CD14-positive monocyte (primary cell): ENCODE measurements around the gene TRDN. TPM values are rescaled to one million over a fixed set of nuclear protein-coding genes. Genes with fewer than 3 reads are reported as not detected.

Experiments used
- DNase-seq, 3 donors: peaks; one replicate each; pipeline ENCODE4 v3.0.0-alpha.2; 2011 to 2022
- H2AFZ ChIP-seq: 2 replicates; pipeline ENCODE4 v1.6.0; 2012; ENCODE audit warnings: mild to moderate bottlenecking, low read depth, low read length, inconsistent platforms; ENCODE audit not compliant: insufficient read depth, poor library complexity, severe bottlenecking
- H3K27ac ChIP-seq, 2 donors: 1 replicate in 1 of 2; 2 replicates in 1 of 2; pipeline ENCODE4 v1.5.1; 2012 to 2013; ENCODE audit warnings: low read length in 2 of 2, control low read depth in 1 of 2, inconsistent platforms in 1 of 2, low read depth in 1 of 2, mild to moderate bottlenecking in 1 of 2
- H3K27me3 ChIP-seq, 2 donors: one replicate each; pipeline versions ENCODE4 v1.6.0 to v1.6.1; 2011 to 2013; ENCODE audit warnings: low read length in 2 of 2; ENCODE audit not compliant: control insufficient read depth in 2 of 2, insufficient read depth in 2 of 2
- H3K36me3 ChIP-seq, 2 donors: replicated peaks in 1 of 2; 1 replicate in 1 of 2; 2 replicates in 1 of 2; pipeline versions ENCODE4 v1.5.1 to v1.6.1; 2012 to 2013; ENCODE audit warnings: low read length in 2 of 2, control low read depth in 1 of 2, inconsistent platforms in 1 of 2, mild to moderate bottlenecking in 1 of 2; ENCODE audit not compliant: insufficient read depth in 2 of 2, control insufficient read depth in 1 of 2
- H3K4me1 ChIP-seq, 2 donors: 1 replicate in 1 of 2; 2 replicates in 1 of 2; pipeline versions ENCODE4 v1.5.1 to v1.6.1; 2012 to 2013; ENCODE audit warnings: low read length in 2 of 2, control low read depth in 1 of 2, inconsistent platforms in 1 of 2, mild to moderate bottlenecking in 1 of 2, moderate library complexity in 1 of 2; ENCODE audit not compliant: insufficient read depth in 2 of 2, control insufficient read depth in 1 of 2
- H3K4me2 ChIP-seq: replicated peaks from 2 replicates; pipeline ENCODE3; 2012; ENCODE audit warnings: low read length, moderate library complexity, mild to moderate bottlenecking; ENCODE audit not compliant: poor library complexity, severe bottlenecking; ENCODE audit errors: extremely low read depth
- H3K4me3 ChIP-seq, 3 experiments: fragments of 200-600 bp in 1 of 3; sonication (generic) in 1 of 3; replicated peaks in 1 of 3; 1 replicate in 2 of 3; 2 replicates in 1 of 3; pipeline ENCODE4 v1.5.1; 2011 to 2013; ENCODE audit warnings: low read length in 3 of 3, mild to moderate bottlenecking in 3 of 3, control low read depth in 2 of 3, low read depth in 2 of 3, inconsistent platforms in 1 of 3, moderate library complexity in 1 of 3
- H3K79me2 ChIP-seq: 2 replicates; pipeline ENCODE4 v1.6.0; 2012; ENCODE audit warnings: mild to moderate bottlenecking, control low read depth, inconsistent platforms, low read length, moderate library complexity; ENCODE audit not compliant: insufficient read depth
- H3K9ac ChIP-seq: 2 replicates; pipeline ENCODE4 v1.6.0; 2017; ENCODE audit warnings: low read length, mild to moderate bottlenecking; ENCODE audit not compliant: insufficient read depth, poor library complexity, severe bottlenecking
- H3K9me3 ChIP-seq, 2 donors: replicated peaks in 1 of 2; 1 replicate in 1 of 2; 2 replicates in 1 of 2; pipeline versions ENCODE4 v1.5.1 to v1.6.1; 2012 to 2013; ENCODE audit warnings: low read length in 2 of 2, control low read depth in 1 of 2; ENCODE audit not compliant: control insufficient read depth in 1 of 2, insufficient read depth in 1 of 2
- H4K20me1 ChIP-seq: 2 replicates; pipeline ENCODE4 v1.6.0; 2012; ENCODE audit warnings: mild to moderate bottlenecking, low read length, control low read depth, moderate library complexity; ENCODE audit not compliant: insufficient read depth
- H3K27ac Mint-ChIP-seq, 7 donors: one replicate each; pipeline ENCODE4 v1.8.0; 2020; ENCODE audit warnings: mild to moderate bottlenecking in 7 of 7, mixed read lengths in 7 of 7, moderate library complexity in 6 of 7, inconsistent platforms in 2 of 7
- H3K27me3 Mint-ChIP-seq, 3 donors: one replicate each; pipeline ENCODE4 v1.8.0; 2021 to 2022; ENCODE audit warnings: low read depth in 3 of 3, mild to moderate bottlenecking in 3 of 3, mixed read lengths in 3 of 3, moderate library complexity in 3 of 3, inconsistent platforms in 1 of 3
- H3K36me3 Mint-ChIP-seq, 2 donors: one replicate each; pipeline ENCODE4 v1.8.0; 2020; ENCODE audit warnings: mixed read lengths in 2 of 2, inconsistent platforms in 1 of 2, mild to moderate bottlenecking in 1 of 2
- H3K4me1 Mint-ChIP-seq: one replicate; pipeline ENCODE4 v1.8.0; 2020; ENCODE audit warnings: mild to moderate bottlenecking, mixed read lengths
- H3K4me3 Mint-ChIP-seq, 2 donors: one replicate each; pipeline ENCODE4 v1.8.0; 2020; ENCODE audit warnings: mild to moderate bottlenecking in 2 of 2, mixed read lengths in 2 of 2, moderate library complexity in 1 of 2
- H3K9me3 Mint-ChIP-seq, 7 donors: one replicate each; pipeline ENCODE4 v1.8.0; 2020 to 2022; ENCODE audit warnings: mixed read lengths in 7 of 7, mild to moderate bottlenecking in 6 of 7, moderate library complexity in 6 of 7, inconsistent platforms in 2 of 7
- CTCF ChIP-seq: fragments of 200-600 bp; IDR thresholded peaks from one replicate; pipeline ENCODE4 v1.8.0; 2022; ENCODE audit warnings: antibody characterized with exemption, mild to moderate bottlenecking
- WGBS: methylation state at CpG from one replicate; pipeline ENCODE4 v1.1.5; 2013; ENCODE audit warnings: missing lambda C conversion rate; ENCODE audit not compliant: insufficient coverage; 5-methylcytosine and 5-hydroxymethylcytosine counted together
- intact Hi-C, 2 donors: fragments of 100-400 bp; cut with micrococcal nuclease; formaldehyde crosslinking; loops; one replicate each; pipeline versions ENCODE4 v1.15.0 to v1.15.1; 2023
- polyA plus RNA-seq, 3 donors: library from polyadenylated mRNA; depleted of rRNA in 1 of 3; unstranded in 2 of 3; stranded (reverse) in 1 of 3; fragments of 300-500 nt in 2 of 3; fragments of >200 nt in 1 of 3; fragmentation: Illumina TruSeq in 2 of 3; gene quantifications; 1 replicate in 2 of 3; 2 replicates in 1 of 3; pipeline ENCODE4 v1.2.3, GENCODE V29; 2012 to 2021

TRDN gene
- polyA plus RNA-seq, 3 donors = not detected

- Histone ChIP-seq H2AFZ (no peak overlapping the region), H3K27me3 (no peaks in the 10 kb centered on the region), H3K27ac (no peak overlapping the region), H3K9me3 (no peaks in the 10 kb centered on the region), H3K9ac (no peak overlapping the region), H3K4me2 (no peak overlapping the region), H3K4me3 (no peak overlapping the region), H3K79me2 (no peaks in the 10 kb centered on the region), H3K4me1 (no peaks in the 10 kb centered on the region), H3K36me3 (no peaks in the 10 kb centered on the region), H4K20me1 (no peaks in the 10 kb centered on the region)
- peak overlapping the region in 2 of 7 donors; percentile 3 to 5 for H3K27ac Mint-ChIP-seq
- no peaks in the 10 kb centered on the region for H3K4me1 Mint-ChIP-seq
- no peaks in the 10 kb centered on the region for H3K36me3 Mint-ChIP-seq
- intact Hi-C loops = no loop called here
- no peak overlapping the region for H3K4me3 Mint-ChIP-seq
- H3K9me3 Mint-ChIP-seq = no peaks in the 10 kb centered on the region
- peaks cover 0 to 2% (median 0%) of the 10 kb centered on the region in 3 donors for H3K27me3 Mint-ChIP-seq
- no peak for DNase-seq
- TF ChIP-seq CTCF = no peak
- 80% methylated on average over 1 of the region's 3 CpGs for WGBS
Measured at GRCh38 chr6:123418071-123418470, 218.7 kb downstream of the TRDN start.

GRCh38 chr6:123417535-123417934 is 219.2 kb downstream of the TRDN start:
- H3K4me3 ChIP-seq = no peak overlapping the region
- Mint-ChIP-seq H3K4me1 (no peaks in the 10 kb centered on the region), H3K27me3 (peaks cover 0 to 2% (median 0%) of the 10 kb centered on the region in 3 donors), H3K9me3 (no peaks in the 10 kb centered on the region), H3K36me3 (no peaks in the 10 kb centered on the region), H3K27ac (no peak overlapping the region), H3K4me3 (no peak overlapping the region)
- H3K79me2 ChIP-seq = no peaks in the 10 kb centered on the region
- no peak for DNase-seq
- no peak overlapping the region for H3K4me2 ChIP-seq
- H3K4me1 ChIP-seq = no peaks in the 10 kb centered on the region
- no peak for TF ChIP-seq CTCF
- intact Hi-C loops = no loop called here
- no peaks in the 10 kb centered on the region for H3K9me3 ChIP-seq
- WGBS = 100% methylated on average over 1 of the region's 3 CpGs
- no peaks in the 10 kb centered on the region for H3K27me3 ChIP-seq
- no peak overlapping the region for H3K27ac ChIP-seq
- no peak overlapping the region for H3K9ac ChIP-seq
- no peaks in the 10 kb centered on the region for H4K20me1 ChIP-seq
- H3K36me3 ChIP-seq = no peaks in the 10 kb centered on the region
- H2AFZ ChIP-seq = no peak overlapping the region
